Mesothelial cell of epicardium (in vitro differentiated cells): ENCODE data around the gene OLFM1. TPM values are rescaled to one million over a fixed set of nuclear protein-coding genes. Genes with fewer than 3 reads are reported as not detected.

Experiments used
- DNase-seq, 2 experiments: peaks; one replicate each; pipeline ENCODE4 v3.0.0; 2021; ENCODE audit warnings: low spot score in 2 of 2; ENCODE audit not compliant: unreplicated experiment in 2 of 2
- H3K27ac Mint-ChIP-seq: 2 replicates; pipeline ENCODE4 v1.8.0; 2021; ENCODE audit warnings: mixed read lengths
- H3K27me3 Mint-ChIP-seq: 2 replicates; pipeline ENCODE4 v1.8.0; 2021; ENCODE audit warnings: low read depth, mixed read lengths
- H3K36me3 Mint-ChIP-seq: 2 replicates; pipeline ENCODE4 v1.8.0; 2021; ENCODE audit warnings: mixed read lengths
- H3K4me1 Mint-ChIP-seq: 2 replicates; pipeline ENCODE4 v1.8.0; 2021; ENCODE audit warnings: mixed read lengths
- H3K4me3 Mint-ChIP-seq: 2 replicates; pipeline ENCODE4 v1.8.0; 2021; ENCODE audit warnings: mild to moderate bottlenecking, moderate library complexity, mixed read lengths
- H3K9me3 Mint-ChIP-seq: 2 replicates; pipeline ENCODE4 v1.8.0; 2021; ENCODE audit warnings: mixed read lengths
- CTCF ChIP-seq: fragments of 200-600 bp; sonication (generic); IDR thresholded peaks from one replicate; pipeline ENCODE4 v1.5.0; 2021; ENCODE audit warnings: antibody characterized with exemption; ENCODE audit not compliant: unreplicated experiment
- total RNA-seq: library from RNA; stranded (reverse); gene quantifications from 3 replicates; pipeline ENCODE4 v1.2.1, GENCODE V29; 2021

OLFM1 gene
- total RNA-seq, 1 donor from 2014 or later = 2.0 TPM

GRCh38 chr9:135101926-135102325 is 14.5 kb downstream of the OLFM1 start:
- Mint-ChIP-seq H3K4me1 (no peaks in the 10 kb centered on the region), H3K27me3 (peaks cover 51% of the 10 kb centered on the region), H3K9me3 (no peaks in the 10 kb centered on the region), H3K4me3 (no peak overlapping the region), H3K27ac (no peak overlapping the region), H3K36me3 (no peaks in the 10 kb centered on the region)
- TF ChIP-seq CTCF = no peak
- DNase-seq = no peak

- no peak for TF ChIP-seq CTCF
- H3K4me3 Mint-ChIP-seq = no peak overlapping the region
- no peaks in the 10 kb centered on the region for H3K4me1 Mint-ChIP-seq
- DNase-seq = no peak
- no peaks in the 10 kb centered on the region for H3K36me3 Mint-ChIP-seq
- peaks cover 49% of the 10 kb centered on the region for H3K27me3 Mint-ChIP-seq
- no peaks in the 10 kb centered on the region for H3K9me3 Mint-ChIP-seq
- no peak overlapping the region for H3K27ac Mint-ChIP-seq
These were observed 14.9 kb downstream of the OLFM1 start for GRCh38 chr9:135102331-135102730.

DNA sequence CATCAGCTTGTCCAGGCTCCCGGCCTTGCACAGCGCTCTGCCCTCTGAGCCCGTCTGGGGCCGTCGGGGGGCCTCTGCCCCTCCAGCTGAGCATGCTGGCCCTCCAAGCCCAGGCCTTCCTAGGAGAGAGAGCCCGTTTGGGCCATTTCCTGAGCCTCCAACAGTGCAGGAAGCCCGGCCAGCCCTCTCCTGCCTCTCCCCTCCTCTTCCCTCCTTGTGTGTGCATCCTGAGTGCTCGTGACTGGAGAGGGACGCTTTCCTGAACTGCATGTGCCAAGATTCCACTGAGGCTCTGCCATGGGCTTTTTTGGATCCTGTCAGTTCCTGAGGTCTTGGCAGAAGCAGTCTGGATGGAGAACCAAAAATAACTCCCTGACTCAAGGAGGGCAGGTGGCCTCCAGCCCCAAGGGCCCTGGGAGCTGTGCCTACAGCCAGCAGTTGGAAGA is 15.6 kb downstream of the OLFM1 start:
- Mint-ChIP-seq H3K27me3 (peaks cover 51% of the 10 kb centered on the region), H3K27ac (no peak overlapping the region), H3K9me3 (no peaks in the 10 kb centered on the region), H3K4me1 (no peaks in the 10 kb centered on the region), H3K36me3 (no peaks in the 10 kb centered on the region), H3K4me3 (no peak overlapping the region)
- no peak for DNase-seq
- TF ChIP-seq CTCF = no peak

- no peak for DNase-seq
- H3K36me3 Mint-ChIP-seq = no peaks in the 10 kb centered on the region
- H3K27ac Mint-ChIP-seq = no peak overlapping the region
- H3K27me3 Mint-ChIP-seq = peaks cover 54% of the 10 kb centered on the region
- no peaks in the 10 kb centered on the region for H3K9me3 Mint-ChIP-seq
- TF ChIP-seq CTCF = no peak
- no peak overlapping the region for H3K4me3 Mint-ChIP-seq
- H3K4me1 Mint-ChIP-seq = no peaks in the 10 kb centered on the region
These were observed 16.6 kb downstream of the OLFM1 start for GRCh38 chr9:135103931-135104639.

- H3K4me1 Mint-ChIP-seq = no peaks in the 10 kb centered on the region
- TF ChIP-seq CTCF = no peak
- peaks cover 51% of the 10 kb centered on the region for H3K27me3 Mint-ChIP-seq
- no peak overlapping the region for H3K4me3 Mint-ChIP-seq
- no peak overlapping the region for H3K27ac Mint-ChIP-seq
- H3K36me3 Mint-ChIP-seq = no peaks in the 10 kb centered on the region
- no peak for DNase-seq
- H3K9me3 Mint-ChIP-seq = no peaks in the 10 kb centered on the region
These were observed 17.3 kb downstream of the OLFM1 start for GRCh38 chr9:135104761-135105160.
